Body of pancreas (tissue), 4 donors: ENCODE results near the gene PRIMA1.

Source experiments
- POLR2A ChIP-seq, 3 donors: fragments of 450-650 bp; IDR thresholded peaks; one replicate each; pipeline ENCODE4 v1.6.1; 2016; ENCODE audit warnings: antibody characterized with exemption in 3 of 3, mild to moderate bottlenecking in 2 of 3
- TF ChIP-seq, protein P1 (sequence below), 7 experiments: fragments of 450-650 bp in 4 of 7; fragments of 200-600 bp in 3 of 7; sonication (generic) in 3 of 7; IDR thresholded peaks; one replicate each; pipeline ENCODE4 v1.5.1; 2016 to 2019; ENCODE audit warnings: antibody characterized with exemption in 7 of 7

GRCh38 chr14:93706360-93706955 lies 81.8 kb downstream of the PRIMA1 start:
- TF ChIP-seq, protein P1, sequence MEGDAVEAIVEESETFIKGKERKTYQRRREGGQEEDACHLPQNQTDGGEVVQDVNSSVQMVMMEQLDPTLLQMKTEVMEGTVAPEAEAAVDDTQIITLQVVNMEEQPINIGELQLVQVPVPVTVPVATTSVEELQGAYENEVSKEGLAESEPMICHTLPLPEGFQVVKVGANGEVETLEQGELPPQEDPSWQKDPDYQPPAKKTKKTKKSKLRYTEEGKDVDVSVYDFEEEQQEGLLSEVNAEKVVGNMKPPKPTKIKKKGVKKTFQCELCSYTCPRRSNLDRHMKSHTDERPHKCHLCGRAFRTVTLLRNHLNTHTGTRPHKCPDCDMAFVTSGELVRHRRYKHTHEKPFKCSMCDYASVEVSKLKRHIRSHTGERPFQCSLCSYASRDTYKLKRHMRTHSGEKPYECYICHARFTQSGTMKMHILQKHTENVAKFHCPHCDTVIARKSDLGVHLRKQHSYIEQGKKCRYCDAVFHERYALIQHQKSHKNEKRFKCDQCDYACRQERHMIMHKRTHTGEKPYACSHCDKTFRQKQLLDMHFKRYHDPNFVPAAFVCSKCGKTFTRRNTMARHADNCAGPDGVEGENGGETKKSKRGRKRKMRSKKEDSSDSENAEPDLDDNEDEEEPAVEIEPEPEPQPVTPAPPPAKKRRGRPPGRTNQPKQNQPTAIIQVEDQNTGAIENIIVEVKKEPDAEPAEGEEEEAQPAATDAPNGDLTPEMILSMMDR (IDR thresholded peaks at IDR 0.05) = no peak
- TF ChIP-seq POLR2A (IDR thresholded peaks at IDR 0.05) = no peak
